T follicular helper cell (primary cell): Measurements from ENCODE around the gene SPARCL1.

Source experiments
- DNase-seq: peaks from one replicate; pipeline ENCODE4 v3.0.0-alpha.2; 2020; ENCODE audit warnings: low read depth

Gene SPARCL1

DNA sequence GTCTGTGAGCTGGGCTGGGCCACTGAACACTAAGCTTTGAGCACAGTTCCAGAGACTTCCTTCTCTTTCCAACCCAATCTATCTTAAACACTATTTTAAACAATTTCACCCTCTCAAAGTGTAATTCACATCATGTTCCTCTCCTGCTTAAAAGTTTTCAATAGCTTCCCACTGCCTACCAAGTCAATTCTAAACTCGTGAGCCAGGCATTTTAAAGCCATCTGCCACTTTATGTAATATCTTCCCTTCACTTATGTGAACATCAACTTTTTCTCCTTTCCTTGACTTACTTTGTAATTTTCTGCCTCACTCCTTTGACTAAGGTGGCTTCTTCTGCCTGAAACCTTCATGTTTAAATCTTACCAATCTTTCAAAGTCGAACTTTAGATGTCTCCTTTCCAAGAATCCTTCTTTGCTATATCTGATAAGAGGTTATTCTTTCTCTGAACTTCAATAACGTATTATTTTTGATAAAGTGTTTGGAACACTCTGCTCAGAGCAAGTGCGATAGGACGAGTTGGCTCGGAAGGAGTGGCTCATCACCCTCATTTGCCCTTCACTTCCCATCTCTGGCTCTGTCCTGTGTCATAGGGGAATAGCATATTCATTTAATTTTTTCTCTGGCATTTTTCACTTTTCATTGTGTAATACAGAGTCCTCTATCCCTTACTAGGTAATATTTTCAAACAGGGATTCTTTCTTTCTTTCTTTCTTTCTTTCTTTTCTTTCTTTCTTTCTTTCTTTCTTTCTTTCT is 13.0 kb upstream of the SPARCL1 start:
- DNase-seq = no peak

- no peak for DNase-seq
Measured at GRCh38 chr4:87541521-87541920, 12.3 kb upstream of the SPARCL1 start.

- DNase-seq = no peak
Measured at GRCh38 chr4:87540146-87541058, 11.2 kb upstream of the SPARCL1 start.

- no peak for DNase-seq
Measured at GRCh38 chr4:87532907-87533306, 3.7 kb upstream of the SPARCL1 start.

DNA sequence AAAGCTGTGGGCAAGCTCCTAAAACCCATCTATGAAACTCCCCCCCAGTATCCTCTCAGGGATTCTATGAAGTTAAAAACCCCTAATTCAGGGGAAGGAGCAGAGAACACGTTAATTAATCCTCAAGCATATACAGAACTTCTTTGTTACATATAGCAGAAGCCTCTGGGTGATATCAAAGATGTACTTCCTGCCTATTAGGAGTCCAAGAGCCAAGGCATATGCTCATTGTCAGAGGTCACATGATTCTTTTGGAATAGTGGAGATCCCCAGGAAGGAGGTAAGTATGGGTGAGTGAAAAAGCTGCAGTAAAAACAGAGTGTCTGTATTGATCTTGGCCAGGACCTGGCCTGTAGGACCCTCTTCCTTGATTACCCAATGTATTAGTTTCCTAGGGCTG is 2.9 kb upstream of the SPARCL1 start:
- DNase-seq = no peak

GRCh38 chr4:87531621-87532020 is 2.4 kb upstream of the SPARCL1 start:
- no peak for DNase-seq

DNA sequence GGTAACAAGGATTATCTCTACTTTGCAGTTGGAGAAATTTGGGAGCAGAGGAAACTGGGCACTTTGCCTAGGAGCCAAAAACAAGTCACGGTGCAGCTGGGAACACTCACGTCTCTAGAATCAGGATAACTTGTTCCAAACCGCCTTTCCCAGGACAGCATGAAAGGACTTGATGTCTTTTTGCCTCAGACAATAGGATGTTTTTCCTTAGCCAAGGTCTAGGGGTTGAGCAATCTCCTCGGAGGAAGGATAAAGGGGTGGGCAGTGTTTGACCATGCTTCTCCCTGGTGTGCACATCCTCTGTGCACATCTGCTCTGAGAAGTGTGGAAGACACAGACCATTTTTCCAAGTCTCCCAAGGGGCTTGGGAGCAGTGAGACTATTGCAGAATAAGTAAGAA is 1.7 kb upstream of the SPARCL1 start:
- DNase-seq = no peak

DNA sequence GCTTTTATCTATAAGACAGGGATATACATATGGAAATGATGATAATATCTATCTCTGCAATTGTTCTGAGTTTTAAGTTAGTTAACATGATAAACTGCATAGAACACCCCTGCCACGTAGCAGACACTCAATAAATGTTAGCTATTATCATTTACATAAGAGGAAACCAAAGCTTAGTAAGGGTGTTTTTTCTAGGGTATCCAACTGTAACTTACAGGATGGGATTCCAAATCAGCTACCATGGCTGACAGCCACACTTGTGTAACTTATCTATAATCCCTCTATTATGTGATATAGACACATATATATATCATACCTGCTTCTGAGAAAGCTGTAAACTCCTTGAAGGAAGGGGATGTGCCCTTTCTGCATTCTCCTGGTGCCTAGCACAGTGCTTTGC is 1.1 kb upstream of the SPARCL1 start:
- no peak for DNase-seq

GRCh38 chr4:87527431-87528220 is 1.6 kb downstream of the SPARCL1 start:
- DNase-seq = no peak

- no peak for DNase-seq
Measured at GRCh38 chr4:87525636-87526295, 3.4 kb downstream of the SPARCL1 start.

DNA sequence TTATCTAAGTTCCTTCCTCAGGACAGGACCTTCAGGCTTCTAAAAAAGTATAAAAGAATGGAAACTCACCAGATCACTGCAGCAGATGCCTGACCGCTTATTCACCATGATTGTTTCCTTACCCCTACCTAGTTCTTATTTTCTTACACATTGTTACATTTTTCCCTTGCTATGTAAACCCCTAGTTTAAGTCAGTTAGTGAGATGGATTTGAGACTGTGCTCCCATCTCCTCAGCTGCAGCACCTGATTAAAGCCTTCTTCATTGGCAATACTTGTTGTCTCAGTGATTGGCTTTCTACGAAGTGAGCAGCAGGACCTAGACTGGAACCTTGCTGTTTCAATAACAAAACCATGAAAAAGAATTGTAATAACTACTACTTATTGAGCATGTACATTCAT is 4.7 kb downstream of the SPARCL1 start:
- DNase-seq = no peak

GRCh38 chr4:87523307-87523706 is 5.9 kb downstream of the SPARCL1 start:
- no peak for DNase-seq

GRCh38 chr4:87521757-87522374 is 7.3 kb downstream of the SPARCL1 start:
- DNase-seq = no peak

GRCh38 chr4:87521319-87521718 is 7.9 kb downstream of the SPARCL1 start:
- DNase-seq = no peak

- no peak for DNase-seq
Measured at GRCh38 chr4:87517621-87518020, 11.6 kb downstream of the SPARCL1 start.

GRCh38 chr4:87516683-87517082 is 12.5 kb downstream of the SPARCL1 start:
- DNase-seq = no peak

DNA sequence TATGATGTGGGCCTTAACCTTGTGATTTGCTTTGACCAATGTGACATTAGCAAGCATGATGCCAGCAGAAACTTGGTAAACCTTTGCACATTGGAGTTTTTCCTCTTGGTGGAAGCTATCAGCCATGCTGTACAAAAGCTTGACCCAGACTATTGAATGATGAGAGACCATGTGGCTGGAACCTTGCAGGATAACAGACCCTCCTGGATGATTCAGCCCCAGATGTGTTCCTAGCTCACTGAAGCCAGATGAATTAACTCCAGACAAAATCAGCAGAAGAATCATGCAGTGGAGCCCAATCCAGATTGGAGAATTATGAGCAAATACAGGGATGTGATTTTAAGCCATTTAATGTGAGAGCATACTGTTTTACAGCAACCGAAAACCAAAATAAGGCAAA is 16.8 kb downstream of the SPARCL1 start:
- no peak for DNase-seq

DNA sequence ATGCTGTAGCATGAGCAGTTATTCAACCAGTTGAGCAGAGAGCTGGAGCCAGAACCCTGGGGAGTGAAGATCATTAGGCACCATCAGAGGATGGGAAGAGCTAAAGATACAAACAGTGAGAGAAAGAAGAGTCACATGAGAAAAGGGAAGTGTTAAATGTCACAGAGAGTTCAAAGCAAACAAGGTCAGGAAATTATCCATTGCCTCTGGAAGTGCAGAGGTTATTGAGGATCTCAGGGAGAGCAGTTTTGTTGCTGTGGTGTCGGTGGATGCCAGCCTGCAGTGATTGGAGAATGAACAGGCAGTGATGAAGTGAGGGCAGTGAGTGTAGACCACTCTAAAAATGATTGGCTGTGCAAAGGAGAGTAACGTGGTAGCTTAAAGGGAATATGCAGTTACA is 17.7 kb downstream of the SPARCL1 start:
- no peak for DNase-seq

DNA sequence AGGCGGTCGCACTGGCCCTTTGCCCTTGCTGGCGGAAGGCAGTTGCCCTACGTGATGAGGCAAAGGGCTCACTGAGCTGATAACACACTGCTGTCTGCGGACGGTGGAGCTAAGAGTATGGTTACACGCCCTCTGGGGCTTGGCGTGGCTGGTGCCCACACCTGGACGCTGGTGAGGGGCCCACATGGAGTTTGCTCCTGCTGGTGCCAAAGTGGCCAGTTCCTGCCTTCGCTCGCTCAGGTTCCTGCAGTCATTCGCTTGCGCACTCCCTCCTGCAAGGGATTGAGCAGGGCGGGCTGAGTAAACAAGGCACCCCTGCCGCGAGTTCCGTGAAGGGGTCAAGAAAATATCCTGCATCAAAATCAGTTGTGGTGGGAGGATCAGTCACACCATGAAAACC is 18.4 kb downstream of the SPARCL1 start:
- DNase-seq = no peak

DNA sequence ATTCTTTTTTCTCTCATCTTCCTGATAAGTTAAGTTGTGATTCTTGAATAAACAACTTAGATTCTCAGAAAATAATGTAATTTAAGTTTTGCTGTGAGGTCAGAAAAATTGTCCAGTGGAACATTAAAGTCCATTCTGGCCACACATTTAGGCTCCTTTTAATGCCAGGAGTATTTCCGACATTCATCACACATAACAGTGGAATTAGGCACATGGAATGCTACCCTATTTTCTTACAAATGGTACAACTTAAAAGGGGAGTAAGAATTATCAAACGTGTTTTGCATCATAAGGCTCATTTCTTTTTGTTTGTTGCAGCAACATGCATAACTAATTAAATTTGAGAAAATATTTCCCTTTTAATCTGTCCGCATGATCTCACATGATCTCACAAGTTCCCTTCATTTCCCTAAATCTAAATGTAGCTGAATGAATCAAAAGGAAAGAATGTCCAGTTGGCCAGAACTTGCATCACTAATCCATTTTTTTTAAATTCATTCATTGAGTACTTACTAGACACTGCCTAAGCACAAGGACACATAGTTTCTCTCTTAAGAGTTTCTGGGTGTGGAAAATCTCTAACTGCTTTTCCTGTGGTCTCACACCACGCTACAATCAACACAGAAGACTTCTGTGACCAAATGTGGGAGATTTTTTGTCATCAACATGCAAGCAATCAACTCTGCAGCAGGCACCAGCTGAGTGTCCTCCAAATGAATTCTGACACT is 22.0 kb downstream of the SPARCL1 start:
- DNase-seq = no peak

DNA sequence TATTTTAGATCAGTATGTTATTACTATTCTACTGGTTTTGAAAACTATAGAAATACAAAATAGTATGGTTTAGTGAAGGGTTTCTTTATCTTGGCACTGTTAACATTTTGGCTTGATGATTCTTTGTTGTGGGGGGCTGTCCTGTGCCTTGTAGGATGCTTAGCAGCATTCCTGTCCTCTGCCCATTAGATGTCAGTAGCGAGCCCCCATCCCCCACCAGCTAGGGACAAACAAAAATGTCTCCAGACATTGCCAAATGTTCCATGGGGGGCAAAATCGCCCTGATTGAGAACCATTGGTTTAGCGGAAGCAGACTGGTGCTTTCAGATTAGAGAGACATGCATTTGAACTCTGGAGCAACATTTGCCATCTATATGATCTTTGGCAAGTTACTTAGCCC is 23.3 kb downstream of the SPARCL1 start:
- DNase-seq = no peak
